Retinal pigment epithelial cell (primary cell): Measurements from ENCODE around the gene PLCL1.

ENCODE experiments used
- DNase-seq: peaks from one replicate; pipeline ENCODE4 v3.0.0-alpha.2; 2010; ENCODE audit warnings: low read depth
- H3K4me3 ChIP-seq: 2 replicates; pipeline ENCODE4 v1.5.1; 2011; ENCODE audit warnings: mild to moderate bottlenecking, low read length, control low read depth, moderate library complexity
- CTCF ChIP-seq: conservative IDR thresholded peaks from 2 replicates; pipeline ENCODE4 v1.5.1; 2011; ENCODE audit warnings: low read depth, low read length, control low read depth, inconsistent platforms

Gene PLCL1

GRCh38 chr2:197938555-197938954 lies 134.2 kb downstream of the PLCL1 start:
- H3K4me3 ChIP-seq: no peak overlapping the region
- no peak for TF ChIP-seq CTCF
- no peak for DNase-seq

GRCh38 chr2:197939787-197940186 lies 135.4 kb downstream of the PLCL1 start:
- no peak for TF ChIP-seq CTCF
- H3K4me3 ChIP-seq: no peak overlapping the region
- no peak for DNase-seq

- DNase-seq: no peak
- TF ChIP-seq CTCF: no peak
- H3K4me3 ChIP-seq: no peak overlapping the region
Observed at GRCh38 chr2:197940382-197940781, 136.0 kb downstream of the PLCL1 start.

- no peak for TF ChIP-seq CTCF
- no peak for DNase-seq
- H3K4me3 ChIP-seq: no peak overlapping the region
Observed at GRCh38 chr2:197941715-197942114, 137.3 kb downstream of the PLCL1 start.

GRCh38 chr2:197943731-197944130 lies 139.3 kb downstream of the PLCL1 start:
- TF ChIP-seq CTCF: no peak
- H3K4me3 ChIP-seq: no peak overlapping the region
- no peak for DNase-seq

- no peak for TF ChIP-seq CTCF
- H3K4me3 ChIP-seq: no peak overlapping the region
- DNase-seq: no peak
Observed at GRCh38 chr2:197944416-197945096, 140.2 kb downstream of the PLCL1 start.

GRCh38 chr2:197946562-197946961 lies 142.2 kb downstream of the PLCL1 start:
- H3K4me3 ChIP-seq: no peak overlapping the region
- no peak for DNase-seq
- TF ChIP-seq CTCF: no peak
